Heart left ventricle (tissue), 13 donors: ENCODE data around the gene HOXB4.

ENCODE experiments used
- CTCF ChIP-seq, 12 donors: fragments of 200-600 bp; sonication (generic) in 4 of 12; IDR thresholded peaks; one replicate each; pipeline versions ENCODE4 v1.5.0 to v1.8.0; 2018 to 2022; ENCODE audit warnings: antibody characterized with exemption in 12 of 12, mild to moderate bottlenecking in 5 of 12
- POLR2A ChIP-seq, 2 donors: fragments of 450-650 bp; IDR thresholded peaks; one replicate each; pipeline ENCODE4 v1.6.1; 2017; ENCODE audit warnings: antibody characterized with exemption in 2 of 2, mild to moderate bottlenecking in 2 of 2, moderate library complexity in 2 of 2
- donor health status: ischemic (EF 13 %, LVEDD 7.1; RV severe dilation, severe dysfunction).
- donor health status: DM: no; HTN: yes; CAD: no.
- donor health status: DM: no; HTN: no; CAD: no.
- donor health status: ischemic (EF 25% LVEDD 6.9; RV normal size, moderate dysfunction).
- donor health status: ischemic (EF 25% LVEDD 5.7; RV mildly dilated, moderate dysfunction).
- donor health status: ischemic (EF 35%, LVEDD 5.7; RV mildly dilated, moderate dysfunction).
- donor health status: nonischemic (EF 11% LVEDD 7.7; RV severe dilation, severe dysfunction).
- donor health status: DM: yes; HTN: yes; CAD: no.
- donor health status: PGD.
- donor health status: ischemic (EF 29% LVEDD 5.4; RV normal size, mild dysfunction).
- donor health status: nonischemic (EF 23%, LVEDD 6.1; RV moderate dilation, normal function).

- TF ChIP-seq CTCF (IDR thresholded peaks at IDR 0.05) (no peak), POLR2A (IDR thresholded peaks at IDR 0.05) (no peak)
These were observed 14.4 kb upstream of the HOXB4 start for GRCh38 chr17:48592577-48592976.
